RCC 7860 (cell line): ENCODE results near the gene PRRG2.
"Not testable (repeated sequence)": the region's sequence is repeated elsewhere in the genome, so short reads cannot be mapped to it uniquely, and the experiment has no call there.

Experiments
- DNase-seq: peaks from one replicate; pipeline ENCODE4 v3.0.0-alpha.2; 2015; ENCODE audit warnings: low spot score
- FAIRE-seq: peaks from 2 replicates; lab custom pipeline; 2012; peaks lifted over from hg19 to GRCh38; lab: Jason Lieb, UNC

PRRG2 gene

GRCh38 chr19:49599378-49600295 is 18.5 kb downstream of the PRRG2 start:
- FAIRE-seq = no peak

GRCh38 chr19:49601482-49602038 is 20.4 kb downstream of the PRRG2 start:
- DNase-seq (no peak), FAIRE-seq (no peak)

More at GRCh38 chr19:49599378-49600295, 18.5 kb downstream of the PRRG2 start:
- no peak for DNase-seq

DNA sequence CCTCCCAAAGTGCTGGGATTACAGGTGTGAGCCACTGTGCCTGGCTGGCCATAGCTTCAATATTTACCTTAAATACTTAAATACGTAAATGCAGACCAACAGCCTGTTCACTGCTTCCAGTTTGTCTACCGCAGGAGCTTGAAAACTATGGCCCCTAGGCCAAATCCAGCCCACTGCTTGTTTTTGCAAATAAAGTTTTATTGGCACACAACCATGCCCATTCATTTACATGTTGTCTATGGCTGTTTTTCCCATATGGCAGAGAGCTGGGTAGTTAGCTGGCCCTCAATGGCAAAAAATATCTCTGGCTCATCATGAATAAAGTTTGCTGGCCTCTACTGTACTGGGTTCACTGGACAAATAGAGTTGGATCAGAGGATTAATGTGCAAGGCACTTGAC is 21.7 kb downstream of the PRRG2 start:
- FAIRE-seq (no peak), DNase-seq (no peak)

GRCh38 chr19:49605605-49606004 is 24.5 kb downstream of the PRRG2 start:
- no peak for DNase-seq
- FAIRE-seq = no peak

DNA sequence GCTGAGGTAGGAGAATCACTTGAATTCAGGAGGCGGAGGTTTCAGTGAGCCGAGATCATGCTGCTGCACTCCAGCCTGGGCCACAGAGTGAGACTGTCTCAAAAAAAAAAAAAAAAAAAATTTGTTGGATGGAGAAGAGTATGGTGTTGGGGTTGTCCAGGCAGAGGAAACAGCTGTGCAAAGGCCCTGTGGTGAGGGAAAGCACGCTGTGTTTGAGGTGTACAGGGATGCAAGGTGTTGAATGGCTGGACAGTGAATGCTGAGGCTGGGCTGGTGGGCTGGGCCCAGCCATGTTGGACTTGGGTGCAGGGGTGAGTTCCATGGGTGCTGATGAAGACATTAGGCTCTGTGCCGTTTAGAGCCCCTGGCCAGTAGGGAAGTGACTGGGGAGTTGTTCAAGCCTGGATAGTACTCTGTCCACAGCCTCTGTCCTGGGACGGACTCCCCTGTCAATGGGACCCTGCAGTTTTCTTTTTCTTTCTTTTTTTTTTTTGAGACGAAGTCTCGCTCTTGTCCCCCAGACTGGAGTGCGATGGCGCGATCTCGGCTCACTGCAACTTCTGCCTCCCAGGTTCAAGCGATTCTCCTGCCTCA is 28.5 kb downstream of the PRRG2 start:
- DNase-seq (no peak), FAIRE-seq (no peak)

DNA sequence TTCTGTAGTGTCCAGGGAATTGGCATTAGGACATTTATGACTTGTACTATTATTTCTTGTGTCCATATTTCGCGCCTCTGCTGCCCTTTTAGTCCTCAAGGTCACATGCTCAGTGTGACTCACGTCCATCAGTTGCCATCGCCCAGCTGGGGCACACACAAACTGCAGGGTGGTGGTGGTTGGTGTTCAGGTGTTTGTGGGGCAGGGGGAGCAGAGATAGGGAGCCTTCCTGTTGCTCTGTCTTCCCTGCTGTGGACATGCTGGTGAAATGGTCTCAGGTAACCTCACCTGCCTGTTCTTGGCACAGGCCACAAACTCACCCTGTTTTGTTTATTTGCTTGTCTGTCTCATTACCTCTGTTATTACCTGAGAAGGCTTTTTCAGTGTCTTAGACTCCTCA is 32.3 kb downstream of the PRRG2 start:
- no peak for DNase-seq
- no peak for FAIRE-seq

- FAIRE-seq (no peak), DNase-seq (peak; percentile 56)
These were observed 33.1 kb downstream of the PRRG2 start for GRCh38 chr19:49614096-49614833.

DNA sequence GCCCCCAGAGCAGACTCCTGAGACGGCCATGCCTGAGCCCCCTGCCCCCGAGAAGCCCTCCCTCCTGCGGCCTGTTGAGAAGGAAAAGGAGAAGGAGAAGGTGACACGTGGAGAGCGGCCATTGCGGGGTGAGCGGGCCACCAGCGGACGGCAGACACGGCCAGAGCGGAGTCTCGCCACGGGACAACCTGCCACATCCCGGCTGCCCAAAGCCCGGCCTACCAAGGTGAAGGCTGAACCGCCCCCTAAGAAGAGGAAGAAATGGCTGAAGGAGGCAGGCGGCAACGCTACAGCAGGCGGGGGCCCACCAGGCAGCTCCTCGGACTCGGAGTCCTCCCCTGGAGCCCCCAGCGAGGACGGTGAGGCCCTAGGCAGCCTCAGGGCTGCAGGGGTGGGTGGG is 34.7 kb downstream of the PRRG2 start:
- FAIRE-seq (no peak), DNase-seq (no peak)

GRCh38 chr19:49616532-49616931 is 35.4 kb downstream of the PRRG2 start:
- no peak for DNase-seq

DNA sequence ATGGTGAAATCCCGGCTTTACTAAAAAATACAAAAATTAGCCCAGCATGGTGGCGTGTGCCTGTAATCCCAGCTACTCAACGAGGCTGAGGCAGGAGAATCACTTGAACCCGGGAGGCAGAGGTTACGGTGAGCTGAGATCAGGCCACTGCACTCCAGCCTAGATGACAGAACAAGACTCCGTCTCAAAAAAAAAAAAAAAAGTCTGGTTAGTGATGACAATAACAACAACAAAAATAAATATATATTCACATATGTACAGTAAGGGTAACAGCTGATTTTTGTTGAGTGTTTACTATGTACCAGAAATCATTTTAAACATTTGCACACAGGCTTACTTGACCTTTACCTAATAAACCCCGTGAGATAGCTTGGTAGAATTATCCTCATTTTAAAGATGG is 35.8 kb downstream of the PRRG2 start:
- no peak for FAIRE-seq
- DNase-seq = no peak

More at GRCh38 chr19:49616532-49616931, 35.4 kb downstream of the PRRG2 start:
- FAIRE-seq = no peak

DNA sequence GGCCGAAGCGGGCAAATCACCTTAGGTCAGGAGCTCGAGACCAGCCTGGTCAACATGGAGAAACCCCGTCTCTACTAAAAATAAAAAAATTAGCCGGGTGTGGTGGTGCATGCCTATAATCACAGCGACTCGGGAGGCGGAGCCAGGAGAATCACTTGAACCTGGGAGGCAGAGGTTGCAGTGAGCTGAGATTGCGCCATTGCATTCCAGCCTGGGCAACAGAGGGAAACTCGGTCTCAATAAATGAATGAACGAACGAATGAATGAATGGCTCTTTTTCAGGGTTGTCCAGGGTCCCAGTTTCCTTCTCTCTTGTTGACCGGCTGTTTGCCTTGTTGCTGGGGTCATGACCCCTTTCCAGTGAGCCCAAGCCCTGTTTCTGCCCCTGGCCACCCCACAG is 36.7 kb downstream of the PRRG2 start:
- not testable (repeated sequence) for FAIRE-seq, DNase-seq

- DNase-seq = no peak
- FAIRE-seq = no peak
These were observed 44.1 kb downstream of the PRRG2 start for GRCh38 chr19:49624967-49625910.

DNA sequence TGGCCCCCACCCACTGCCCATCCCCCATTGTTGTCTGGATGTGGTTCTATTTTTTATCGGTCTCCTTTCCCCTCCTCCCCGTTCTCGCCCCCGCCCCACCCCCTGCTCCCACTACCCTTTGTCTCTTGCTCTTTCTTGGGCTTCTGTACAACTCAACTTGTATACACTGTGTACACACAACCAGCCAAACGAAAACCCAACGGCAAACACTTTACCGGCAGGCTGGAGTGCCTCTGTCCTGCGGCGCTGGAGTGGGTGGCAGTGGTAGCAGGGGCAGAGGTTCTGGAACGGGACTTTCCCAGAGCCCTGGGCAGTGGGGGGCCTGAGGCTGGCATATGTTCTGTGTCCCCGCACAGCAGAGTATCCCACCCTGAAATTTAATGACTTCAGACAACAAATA is 45.1 kb downstream of the PRRG2 start:
- DNase-seq = no peak
- no peak for FAIRE-seq

DNA sequence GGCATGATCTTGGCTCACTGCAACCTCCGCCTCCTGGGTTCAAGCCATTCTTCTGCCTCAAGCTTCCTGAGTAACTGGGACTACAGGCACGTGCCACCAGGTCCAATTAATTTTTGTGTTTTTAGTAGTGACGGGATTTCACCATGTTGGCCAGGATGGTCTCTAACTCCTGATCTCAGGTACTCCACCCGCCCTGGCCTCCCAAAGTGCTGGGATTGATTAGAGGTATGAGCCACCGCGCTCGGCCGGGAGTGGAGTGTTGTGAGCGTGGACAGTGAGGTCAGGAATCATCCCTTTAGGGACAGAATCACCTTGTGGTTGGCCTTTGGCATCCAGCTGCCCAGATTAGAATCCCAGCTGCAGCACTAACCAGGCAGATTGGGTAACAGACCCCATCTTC is 48.5 kb downstream of the PRRG2 start:
- DNase-seq (no peak), FAIRE-seq (no peak)

DNA sequence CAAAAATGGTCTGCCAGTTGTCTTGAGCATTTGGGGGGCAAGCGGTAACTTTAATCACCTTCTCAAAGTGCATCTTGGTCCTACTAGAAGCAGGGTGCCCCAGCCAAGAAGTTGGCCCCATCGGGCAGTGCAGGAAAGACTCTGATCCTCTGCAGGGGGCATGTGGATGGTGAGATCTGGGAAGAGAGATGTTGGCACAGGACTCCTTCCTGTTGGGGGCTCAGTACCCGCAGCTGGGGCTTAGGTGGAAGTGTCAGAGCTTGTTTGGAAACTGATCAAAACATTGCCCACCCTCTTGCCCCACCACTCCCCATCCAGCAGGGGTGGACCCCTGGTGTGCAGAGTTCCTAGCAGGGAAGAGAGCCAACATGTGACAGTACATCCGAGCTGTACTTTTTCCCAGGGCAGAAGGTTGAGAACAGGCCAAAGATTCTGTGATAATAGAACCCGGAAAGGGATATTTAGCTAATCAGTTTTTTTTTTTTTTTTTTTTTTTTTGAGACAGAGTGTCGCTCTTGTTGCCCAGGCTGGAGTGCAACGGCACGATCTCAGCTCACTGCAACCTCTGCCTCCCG is 50.0 kb downstream of the PRRG2 start:
- FAIRE-seq (no peak), DNase-seq (no peak)

GRCh38 chr19:49631610-49632192 is 50.6 kb downstream of the PRRG2 start:
- FAIRE-seq = no peak
- DNase-seq = no peak

DNA sequence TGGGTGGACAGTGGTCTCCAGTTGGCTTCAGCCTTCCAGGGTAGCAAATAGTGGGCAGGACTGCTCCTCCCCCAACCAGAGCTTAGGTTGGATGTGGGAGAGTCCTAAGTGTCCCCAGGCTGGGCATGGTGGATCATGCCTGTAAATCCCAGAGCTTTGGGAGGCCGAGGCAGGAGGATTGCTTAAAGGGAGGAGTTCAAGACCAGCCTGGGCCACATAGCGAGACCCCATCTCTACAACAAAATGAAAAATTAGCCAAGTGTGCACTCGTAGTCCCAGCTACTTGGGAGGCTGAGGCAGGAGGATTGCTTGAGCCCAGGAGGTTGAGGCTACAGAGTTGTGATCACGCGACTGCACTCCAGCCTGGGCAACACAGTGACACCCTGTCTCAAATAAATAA is 51.5 kb downstream of the PRRG2 start:
- DNase-seq = no peak
- no peak for FAIRE-seq

GRCh38 chr19:49633273-49633672 is 52.2 kb downstream of the PRRG2 start:
- not testable (repeated sequence) for DNase-seq, FAIRE-seq

GRCh38 chr19:49635530-49636232 is 54.6 kb downstream of the PRRG2 start:
- DNase-seq (no peak), FAIRE-seq (no peak)
